H9 (cell line): ENCODE results near the gene AHNAK. TPM values are rescaled to one million over a fixed set of nuclear protein-coding genes. Genes with fewer than 3 reads are reported as not detected.

ENCODE experiments used
- DNase-seq: peaks from one replicate; pipeline ENCODE4 v3.0.0-alpha.2; 2017
- H2AFZ ChIP-seq: one replicate; pipeline ENCODE4 v1.6.1; 2013; ENCODE audit warnings: mild to moderate bottlenecking, low read length, control low read depth, moderate library complexity
- H2AK5ac ChIP-seq: 2 replicates; pipeline ENCODE4 v1.6.1; 2013; ENCODE audit warnings: low read length, control low read depth, mixed read lengths; ENCODE audit not compliant: insufficient read length
- H2BK120ac ChIP-seq: one replicate; pipeline ENCODE4 v1.6.1; 2013; ENCODE audit warnings: low read depth, mild to moderate bottlenecking, low read length, control low read depth, inconsistent platforms; ENCODE audit not compliant: poor library complexity, severe bottlenecking
- H2BK12ac ChIP-seq: 2 replicates; pipeline ENCODE4 v1.6.1; 2013; ENCODE audit warnings: low read length, control low read depth, mixed read lengths, low read depth; ENCODE audit not compliant: insufficient read length
- H2BK15ac ChIP-seq: 2 replicates; pipeline ENCODE4 v1.6.1; 2013; ENCODE audit warnings: low read depth, low read length, control low read depth
- H2BK20ac ChIP-seq: one replicate; pipeline ENCODE4 v1.6.1; 2013; ENCODE audit warnings: low read depth, mild to moderate bottlenecking, low read length, control low read depth, inconsistent platforms; ENCODE audit not compliant: poor library complexity, severe bottlenecking
- H2BK5ac ChIP-seq: 2 replicates; pipeline ENCODE4 v1.6.1; 2013; ENCODE audit warnings: low read length, control low read depth, mixed read lengths; ENCODE audit not compliant: insufficient read length
- H3K14ac ChIP-seq: 2 replicates; pipeline ENCODE4 v1.6.1; 2013; ENCODE audit warnings: low read length, control low read depth; ENCODE audit not compliant: insufficient read depth
- H3K18ac ChIP-seq: 2 replicates; pipeline ENCODE4 v1.6.1; 2013; ENCODE audit warnings: low read depth, mild to moderate bottlenecking, mixed read lengths, low read length, control low read depth; ENCODE audit not compliant: insufficient read length
- H3K23ac ChIP-seq: 2 replicates; pipeline ENCODE4 v1.6.1; 2013; ENCODE audit warnings: low read length, control low read depth, mixed read lengths, low read depth; ENCODE audit not compliant: insufficient read length
- H3K23me2 ChIP-seq: 2 replicates; pipeline ENCODE4 v1.6.1; 2013; ENCODE audit warnings: low read depth, mild to moderate bottlenecking, mixed read lengths, low read length, control low read depth; ENCODE audit not compliant: insufficient read length, poor library complexity, severe bottlenecking
- H3K27ac ChIP-seq: 2 replicates; pipeline ENCODE4 v1.5.1; 2013; ENCODE audit warnings: low read length, control low read depth, mixed read lengths, low read depth; ENCODE audit not compliant: insufficient read length
- H3K27me3 ChIP-seq: 2 replicates; pipeline ENCODE4 v1.6.1; 2013; ENCODE audit warnings: low read length, control low read depth, inconsistent platforms; ENCODE audit not compliant: insufficient read depth
- H3K4ac ChIP-seq: 2 replicates; pipeline ENCODE4 v1.6.1; 2013; ENCODE audit warnings: low read depth, mild to moderate bottlenecking, control low read depth, inconsistent platforms, low read length, moderate library complexity
- H3K4me1 ChIP-seq: 2 replicates; pipeline ENCODE4 v1.6.1; 2013; ENCODE audit warnings: low read length, control low read depth, inconsistent platforms; ENCODE audit not compliant: insufficient read depth
- H3K4me2 ChIP-seq: 2 replicates; pipeline ENCODE4 v1.6.1; 2013; ENCODE audit warnings: low read length, control low read depth, mixed read lengths; ENCODE audit not compliant: insufficient read length, insufficient read depth
- H3K56ac ChIP-seq: 2 replicates; pipeline ENCODE4 v1.6.1; 2013; ENCODE audit warnings: low read depth, mild to moderate bottlenecking, mixed read lengths, low read length, control low read depth; ENCODE audit not compliant: insufficient read length
- H3K79me1 ChIP-seq: 2 replicates; pipeline ENCODE4 v1.6.1; 2013; ENCODE audit warnings: low read depth, mild to moderate bottlenecking, moderate library complexity, low read length, control low read depth, inconsistent platforms; ENCODE audit not compliant: insufficient read depth, poor library complexity, severe bottlenecking
- H3K79me2 ChIP-seq: 2 replicates; pipeline ENCODE4 v1.6.1; 2013; ENCODE audit warnings: low read length, control low read depth, inconsistent platforms; ENCODE audit not compliant: insufficient read depth
- H3K9ac ChIP-seq: 2 replicates; pipeline ENCODE4 v1.6.1; 2013; ENCODE audit warnings: low read length, control low read depth, mixed read lengths; ENCODE audit not compliant: insufficient read length; ENCODE audit errors: extremely low read depth
- H3K9me3 ChIP-seq: one replicate; pipeline ENCODE4 v1.6.1; 2013; ENCODE audit warnings: low read depth, low read length, inconsistent platforms; ENCODE audit not compliant: control insufficient read depth
- H3T11ph ChIP-seq: one replicate; pipeline ENCODE4 v1.6.1; 2013; ENCODE audit warnings: mild to moderate bottlenecking, low read length, control low read depth, inconsistent platforms
- H4K20me1 ChIP-seq: one replicate; pipeline ENCODE4 v1.6.1; 2013; ENCODE audit not compliant: control insufficient read depth, insufficient read length, insufficient read depth
- H4K5ac ChIP-seq: 2 replicates; pipeline ENCODE4 v1.6.1; 2013; ENCODE audit warnings: low read depth, mild to moderate bottlenecking, mixed read lengths, low read length, control low read depth; ENCODE audit not compliant: insufficient read length
- H4K8ac ChIP-seq: replicated peaks from 2 replicates; pipeline ENCODE4 v1.6.1; 2013; ENCODE audit warnings: low read length, control low read depth, mixed read lengths, low read depth; ENCODE audit not compliant: insufficient read length
- H4K91ac ChIP-seq: 2 replicates; pipeline ENCODE4 v1.6.1; 2013; ENCODE audit warnings: low read depth, mild to moderate bottlenecking, moderate library complexity, mixed read lengths, low read length, control low read depth; ENCODE audit not compliant: insufficient read length
- H3K27ac Mint-ChIP-seq, 3 experiments: 2 replicates in 2 of 3; 3 replicates in 1 of 3; pipeline ENCODE4 v1.8.0; 2020 to 2021; ENCODE audit warnings: mixed read lengths in 3 of 3, mild to moderate bottlenecking in 1 of 3, moderate library complexity in 1 of 3
- H3K27me3 Mint-ChIP-seq: 2 replicates; pipeline ENCODE4 v1.8.0; 2021; ENCODE audit warnings: low read depth, mild to moderate bottlenecking, moderate library complexity, mixed read lengths
- H3K36me3 Mint-ChIP-seq, 3 experiments: 2 replicates in 2 of 3; 3 replicates in 1 of 3; pipeline ENCODE4 v1.8.0; 2020 to 2021; ENCODE audit warnings: low read depth in 3 of 3, mixed read lengths in 3 of 3; ENCODE audit not compliant: insufficient read depth in 1 of 3
- H3K4me1 Mint-ChIP-seq, 2 experiments: 2 replicates each; pipeline ENCODE4 v1.8.0; 2020; ENCODE audit warnings: mixed read lengths in 2 of 2
- H3K4me3 Mint-ChIP-seq, 2 experiments: 2 replicates in 1 of 2; 3 replicates in 1 of 2; pipeline ENCODE4 v1.8.0; 2020 to 2021; ENCODE audit warnings: mild to moderate bottlenecking in 2 of 2, mixed read lengths in 2 of 2, moderate library complexity in 1 of 2
- H3K9me3 Mint-ChIP-seq, 2 experiments: 2 replicates in 1 of 2; 3 replicates in 1 of 2; pipeline ENCODE4 v1.8.0; 2020; ENCODE audit warnings: mild to moderate bottlenecking in 2 of 2, mixed read lengths in 2 of 2, moderate library complexity in 1 of 2
- CTCF ChIP-seq: fragments of 200-600 bp; sonication (generic); conservative IDR thresholded peaks from 3 replicates; pipeline ENCODE4 v1.8.0; 2021; ENCODE audit warnings: antibody characterized with exemption, mild to moderate bottlenecking
- WGBS: extraction: QIAGEN DNeasy Blood & Tissue Kit; methylation state at CpG from one replicate; pipeline ENCODE4 v1.1.7; 2013; ENCODE audit warnings: missing lambda C conversion rate, low lambda C conversion rate, mixed read lengths; ENCODE audit not compliant: insufficient read length; ENCODE audit errors: extremely low coverage; 5-methylcytosine and 5-hydroxymethylcytosine counted together
- total RNA-seq: library from RNA; stranded (reverse); gene quantifications from 2 replicates; pipeline ENCODE4 v1.2.1, GENCODE V29; 2021

The AHNAK gene
- total RNA-seq, 1 experiment from 2014 or later = 15.2 TPM

GRCh38 chr11:62578541-62578940 lies 31.9 kb upstream of the AHNAK start:
- H3K23me2 ChIP-seq = peaks cover 8% of the 10 kb centered on the region
- no peak overlapping the region for H3K23ac ChIP-seq
- H2BK15ac ChIP-seq = no peak overlapping the region
- H3K27me3 Mint-ChIP-seq = no peaks in the 10 kb centered on the region
- no peak overlapping the region for H3K4me2 ChIP-seq
- H3T11ph ChIP-seq = no peak overlapping the region
- H2AK5ac ChIP-seq = no peak overlapping the region
- no peak overlapping the region for H3K4ac ChIP-seq
- DNase-seq = no peak
- H3K79me2 ChIP-seq = no peaks in the 10 kb centered on the region
- H3K4me1 ChIP-seq = no peaks in the 10 kb centered on the region
- peaks cover 11% of the 10 kb centered on the region in 2 experiments for H3K4me1 Mint-ChIP-seq
- no peaks in the 10 kb centered on the region for H3K27me3 ChIP-seq
- H2BK5ac ChIP-seq = no peak overlapping the region
- H2AFZ ChIP-seq = no peak overlapping the region
- H3K9me3 Mint-ChIP-seq = no peaks in the 10 kb centered on the region
- no peak overlapping the region for H3K18ac ChIP-seq
- no peak overlapping the region for H2BK120ac ChIP-seq
- no peak overlapping the region for H3K4me3 Mint-ChIP-seq
- WGBS = no CpG with 5 or more reads among the region's 11 CpGs
- no peak overlapping the region for H3K56ac ChIP-seq
- H4K91ac ChIP-seq = no peak overlapping the region
- H3K27ac Mint-ChIP-seq = no peak overlapping the region; a peak in 1 of 7 replicates
- peaks cover 6 to 50% (median 40%) of the 10 kb centered on the region in 3 experiments for H3K36me3 Mint-ChIP-seq
- H3K9me3 ChIP-seq = no peaks in the 10 kb centered on the region
- H4K5ac ChIP-seq = no peak overlapping the region
- no peak for TF ChIP-seq CTCF
- H3K14ac ChIP-seq = no peak overlapping the region
- H2BK12ac ChIP-seq = no peak overlapping the region
- H2BK20ac ChIP-seq = no peak overlapping the region
- H4K8ac ChIP-seq = no peak overlapping the region
- H4K20me1 ChIP-seq = no peaks in the 10 kb centered on the region
- H3K9ac ChIP-seq = no peak overlapping the region
- H3K27ac ChIP-seq = no peak overlapping the region
- H3K79me1 ChIP-seq = no peaks in the 10 kb centered on the region
